ENCODE measurements around the gene ERP27. TPM values are rescaled to one million over a fixed set of nuclear protein-coding genes. Genes with fewer than 3 reads are reported as not detected.
A peak's percentile ranks its signal among the peaks of the same experiment; 100 is the strongest.

Gene ERP27
- polyA plus RNA-seq, 2 donors, result 0.16 to 0.51 TPM

GRCh38 chr12:14884458-14884878 lies 53.9 kb downstream of the ERP27 start:
- no peaks in the 10 kb centered on the region for H3K36me3 ChIP-seq (ENCODE audit: control insufficient read depth in 2 of 2, insufficient read depth in 2 of 2, low read length in 1 of 2)
- H3K27me3 ChIP-seq (ENCODE audit: control insufficient read depth in 1 of 2, insufficient read depth in 2 of 2, low read length in 2 of 2), result no peaks in the 10 kb centered on the region
- peak overlapping the region; percentile 36 to 68 for H3K27ac ChIP-seq (ENCODE audit: low read depth in 2 of 2, low read length in 1 of 2)
- no peaks in the 10 kb centered on the region for H3K9me3 ChIP-seq (ENCODE audit: control insufficient read depth in 2 of 2, insufficient read depth in 1 of 2, low read depth in 1 of 2, low read length in 1 of 2)
- H3K4me1 ChIP-seq (ENCODE audit: control insufficient read depth in 2 of 2, insufficient read depth in 2 of 2, low read length in 1 of 2), result no peaks in the 10 kb centered on the region
- 1 to 2% methylated on average over 5 of the region's 5 CpGs for WGBS, 2 donors
- H3K4me3 ChIP-seq (ENCODE audit: low read depth in 1 of 2, low read length in 2 of 2), result peak overlapping the region in 1 of 2 donors; percentile 20

GRCh38 chr12:14883686-14884085 lies 54.7 kb downstream of the ERP27 start:
- Histone ChIP-seq H3K4me3 (ENCODE audit: low read depth in 1 of 2, low read length in 2 of 2) (no peak overlapping the region), H3K27ac (ENCODE audit: low read depth in 2 of 2, low read length in 1 of 2) (no peak overlapping the region), H3K36me3 (ENCODE audit: control insufficient read depth in 2 of 2, insufficient read depth in 2 of 2, low read length in 1 of 2) (no peaks in the 10 kb centered on the region), H3K9me3 (ENCODE audit: control insufficient read depth in 2 of 2, insufficient read depth in 1 of 2, low read depth in 1 of 2, low read length in 1 of 2) (no peaks in the 10 kb centered on the region), H3K27me3 (ENCODE audit: control insufficient read depth in 1 of 2, insufficient read depth in 2 of 2, low read length in 2 of 2) (no peaks in the 10 kb centered on the region), H3K4me1 (ENCODE audit: control insufficient read depth in 2 of 2, insufficient read depth in 2 of 2, low read length in 1 of 2) (no peaks in the 10 kb centered on the region)
- 73 to 77% methylated on average over 10 of the region's 10 CpGs for WGBS, 2 donors

- H3K9me3 ChIP-seq (ENCODE audit: control insufficient read depth in 2 of 2, insufficient read depth in 1 of 2, low read depth in 1 of 2, low read length in 1 of 2), result no peaks in the 10 kb centered on the region
- H3K4me1 ChIP-seq (ENCODE audit: control insufficient read depth in 2 of 2, insufficient read depth in 2 of 2, low read length in 1 of 2), result no peaks in the 10 kb centered on the region
- WGBS, 2 donors, result 79 to 83% methylated on average over 6 of the region's 6 CpGs
- H3K4me3 ChIP-seq (ENCODE audit: low read depth in 1 of 2, low read length in 2 of 2), result no peak overlapping the region
- no peak overlapping the region for H3K27ac ChIP-seq (ENCODE audit: low read depth in 2 of 2, low read length in 1 of 2)
- H3K27me3 ChIP-seq (ENCODE audit: control insufficient read depth in 1 of 2, insufficient read depth in 2 of 2, low read length in 2 of 2), result no peaks in the 10 kb centered on the region
- H3K36me3 ChIP-seq (ENCODE audit: control insufficient read depth in 2 of 2, insufficient read depth in 2 of 2, low read length in 1 of 2), result no peaks in the 10 kb centered on the region
Measured at GRCh38 chr12:14880890-14881453, 57.4 kb downstream of the ERP27 start.

- H3K9me3 ChIP-seq (ENCODE audit: control insufficient read depth in 2 of 2, insufficient read depth in 1 of 2, low read depth in 1 of 2, low read length in 1 of 2), result no peaks in the 10 kb centered on the region
- H3K36me3 ChIP-seq (ENCODE audit: control insufficient read depth in 2 of 2, insufficient read depth in 2 of 2, low read length in 1 of 2), result no peaks in the 10 kb centered on the region
- H3K27me3 ChIP-seq (ENCODE audit: control insufficient read depth in 1 of 2, insufficient read depth in 2 of 2, low read length in 2 of 2), result no peaks in the 10 kb centered on the region
- H3K27ac ChIP-seq (ENCODE audit: low read depth in 2 of 2, low read length in 1 of 2), result no peak overlapping the region
- 92 to 96% methylated on average over 8 of the region's 8 CpGs for WGBS, 2 donors
- no peaks in the 10 kb centered on the region for H3K4me1 ChIP-seq (ENCODE audit: control insufficient read depth in 2 of 2, insufficient read depth in 2 of 2, low read length in 1 of 2)
- no peak overlapping the region for H3K4me3 ChIP-seq (ENCODE audit: low read depth in 1 of 2, low read length in 2 of 2)
Measured at GRCh38 chr12:14879222-14879933, 59.0 kb downstream of the ERP27 start.

- Histone ChIP-seq H3K4me3 (ENCODE audit: low read depth in 1 of 2, low read length in 2 of 2) (no peak overlapping the region), H3K4me1 (ENCODE audit: control insufficient read depth in 2 of 2, insufficient read depth in 2 of 2, low read length in 1 of 2) (no peaks in the 10 kb centered on the region), H3K27me3 (ENCODE audit: control insufficient read depth in 1 of 2, insufficient read depth in 2 of 2, low read length in 2 of 2) (no peaks in the 10 kb centered on the region), H3K36me3 (ENCODE audit: control insufficient read depth in 2 of 2, insufficient read depth in 2 of 2, low read length in 1 of 2) (no peaks in the 10 kb centered on the region), H3K27ac (ENCODE audit: low read depth in 2 of 2, low read length in 1 of 2) (no peak overlapping the region), H3K9me3 (ENCODE audit: control insufficient read depth in 2 of 2, insufficient read depth in 1 of 2, low read depth in 1 of 2, low read length in 1 of 2) (no peaks in the 10 kb centered on the region)
- 89 to 93% methylated on average over 1 of the region's 1 CpG for WGBS, 2 donors
Measured at GRCh38 chr12:14878488-14878887, 59.8 kb downstream of the ERP27 start.

- no peak overlapping the region for H3K4me3 ChIP-seq (ENCODE audit: low read depth in 1 of 2, low read length in 2 of 2)
- no peaks in the 10 kb centered on the region for H3K9me3 ChIP-seq (ENCODE audit: control insufficient read depth in 2 of 2, insufficient read depth in 1 of 2, low read depth in 1 of 2, low read length in 1 of 2)
- WGBS, 2 donors, result 54 to 94% methylated on average over 2 of the region's 2 CpGs
- no peaks in the 10 kb centered on the region for H3K36me3 ChIP-seq (ENCODE audit: control insufficient read depth in 2 of 2, insufficient read depth in 2 of 2, low read length in 1 of 2)
- no peaks in the 10 kb centered on the region for H3K27me3 ChIP-seq (ENCODE audit: control insufficient read depth in 1 of 2, insufficient read depth in 2 of 2, low read length in 2 of 2)
- H3K27ac ChIP-seq (ENCODE audit: low read depth in 2 of 2, low read length in 1 of 2), result no peak overlapping the region
- H3K4me1 ChIP-seq (ENCODE audit: control insufficient read depth in 2 of 2, insufficient read depth in 2 of 2, low read length in 1 of 2), result no peaks in the 10 kb centered on the region
Measured at GRCh38 chr12:14876833-14877232, 61.5 kb downstream of the ERP27 start.

- H3K4me1 ChIP-seq (ENCODE audit: control insufficient read depth in 2 of 2, insufficient read depth in 2 of 2, low read length in 1 of 2), result no peaks in the 10 kb centered on the region
- no peak overlapping the region for H3K4me3 ChIP-seq (ENCODE audit: low read depth in 1 of 2, low read length in 2 of 2)
- WGBS, 2 donors, result 66 to 67% methylated on average over 3 of the region's 3 CpGs
- H3K9me3 ChIP-seq (ENCODE audit: control insufficient read depth in 2 of 2, insufficient read depth in 1 of 2, low read depth in 1 of 2, low read length in 1 of 2), result no peaks in the 10 kb centered on the region
- no peaks in the 10 kb centered on the region for H3K36me3 ChIP-seq (ENCODE audit: control insufficient read depth in 2 of 2, insufficient read depth in 2 of 2, low read length in 1 of 2)
- H3K27ac ChIP-seq (ENCODE audit: low read depth in 2 of 2, low read length in 1 of 2), result no peak overlapping the region
- no peaks in the 10 kb centered on the region for H3K27me3 ChIP-seq (ENCODE audit: control insufficient read depth in 1 of 2, insufficient read depth in 2 of 2, low read length in 2 of 2)
Measured at GRCh38 chr12:14874882-14875281, 63.5 kb downstream of the ERP27 start.

- no peaks in the 10 kb centered on the region for H3K9me3 ChIP-seq (ENCODE audit: control insufficient read depth in 2 of 2, insufficient read depth in 1 of 2, low read depth in 1 of 2, low read length in 1 of 2)
- no peaks in the 10 kb centered on the region for H3K27me3 ChIP-seq (ENCODE audit: control insufficient read depth in 1 of 2, insufficient read depth in 2 of 2, low read length in 2 of 2)
- H3K4me3 ChIP-seq (ENCODE audit: low read depth in 1 of 2, low read length in 2 of 2), result no peak overlapping the region
- H3K4me1 ChIP-seq (ENCODE audit: control insufficient read depth in 2 of 2, insufficient read depth in 2 of 2, low read length in 1 of 2), result peaks cover 2 to 11% of the 10 kb centered on the region in 2 donors
- WGBS, 2 donors, result 60 to 75% methylated on average over 1 of the region's 1 CpG
- H3K27ac ChIP-seq (ENCODE audit: low read depth in 2 of 2, low read length in 1 of 2), result no peak overlapping the region
- H3K36me3 ChIP-seq (ENCODE audit: control insufficient read depth in 2 of 2, insufficient read depth in 2 of 2, low read length in 1 of 2), result no peaks in the 10 kb centered on the region
Measured at GRCh38 chr12:14873440-14874185, 64.7 kb downstream of the ERP27 start.

- H3K36me3 ChIP-seq (ENCODE audit: control insufficient read depth in 2 of 2, insufficient read depth in 2 of 2, low read length in 1 of 2), result no peaks in the 10 kb centered on the region
- peaks cover 3% of the 10 kb centered on the region in 2 donors for H3K9me3 ChIP-seq (ENCODE audit: control insufficient read depth in 2 of 2, insufficient read depth in 1 of 2, low read depth in 1 of 2, low read length in 1 of 2)
- WGBS, 2 donors, result 85 to 87% methylated on average over 1 of the region's 1 CpG
- no peak overlapping the region for H3K4me3 ChIP-seq (ENCODE audit: low read depth in 1 of 2, low read length in 2 of 2)
- no peaks in the 10 kb centered on the region for H3K27me3 ChIP-seq (ENCODE audit: control insufficient read depth in 1 of 2, insufficient read depth in 2 of 2, low read length in 2 of 2)
- H3K4me1 ChIP-seq (ENCODE audit: control insufficient read depth in 2 of 2, insufficient read depth in 2 of 2, low read length in 1 of 2), result peaks cover 2 to 12% of the 10 kb centered on the region in 2 donors
- H3K27ac ChIP-seq (ENCODE audit: low read depth in 2 of 2, low read length in 1 of 2), result no peak overlapping the region
Measured at GRCh38 chr12:14871886-14872285, 66.5 kb downstream of the ERP27 start.

Measured in esophagus (tissue), 2 donors.